A549 (cell line): ENCODE results near the gene TNRC6C. TPM values are rescaled to one million over a fixed set of nuclear protein-coding genes. Genes with fewer than 3 reads are reported as not detected.

Experiments used
- ATAC-seq, 2 experiments: fragments of 200-7000 bp in 1 of 2; fragments of >200 bp in 1 of 2; cut with Nextera tagmentation in 1 of 2; cut with Tn5 transposase in 1 of 2; 3 replicates each; pipeline versions ENCODE4 v1.8.0 to v1.9.1; 2018 to 2020; ENCODE audit warnings: mild to moderate bottlenecking in 1 of 2, moderate library complexity in 1 of 2
- CTCF ChIA-PET: fragments of 300-600 bp; sonication (Branson Sonifier 250); formaldehyde crosslinking; extraction: SDS; loops from one replicate; lab custom pipeline; 2021; ENCODE audit warnings: antibody characterized with exemption, inconsistent platforms; lab: Yijun Ruan, JAX
- POLR2A ChIA-PET: fragments of 350-600 bp; formaldehyde crosslinking; extraction: SDS; loops from one replicate; lab custom pipeline; 2021; ENCODE audit warnings: antibody characterized with exemption, inconsistent platforms; lab: Yijun Ruan, JAX
- DNase-seq, 2 experiments: peaks; one replicate each; pipeline versions ENCODE4 v3.0.0 to v3.0.0-alpha.2; 2011 to 2016; ENCODE audit warnings: low read depth in 1 of 2, low spot score in 1 of 2
- FAIRE-seq: peaks from 2 replicates; lab custom pipeline; 2011; peaks lifted over from hg19 to GRCh38; lab: Jason Lieb, UNC
- H3K27ac ChIP-seq, 2 experiments: fragments of >200 bp; sonication (Bioruptor Twin); formaldehyde crosslinking; 3 replicates each; pipeline ENCODE4 v1.5.1; 2016 to 2017
- H3K4me1 ChIP-seq: fragments of >200 bp; sonication (Bioruptor Twin); formaldehyde crosslinking; 3 replicates; pipeline ENCODE4 v1.6.1; 2016
- H3K4me2 ChIP-seq: fragments of >200 bp; sonication (Bioruptor Twin); formaldehyde crosslinking; 3 replicates; pipeline ENCODE4 v1.6.1; 2016
- H3K4me3 ChIP-seq: fragments of >200 bp; sonication (Bioruptor Twin); formaldehyde crosslinking; 3 replicates; pipeline ENCODE4 v1.5.1; 2016
- H3K9me3 ChIP-seq: fragments of >200 bp; sonication (Bioruptor Twin); formaldehyde crosslinking; 3 replicates; pipeline ENCODE4 v1.6.1; 2016
- BHLHE40 ChIP-seq: IDR thresholded peaks from 2 replicates; pipeline ENCODE4 v1.6.1; 2012; ENCODE audit warnings: low read depth, low read length, inconsistent platforms
- CBX8 ChIP-seq: fragments of 200-600 bp; sonication (generic); IDR thresholded peaks from 2 replicates; pipeline ENCODE4 v1.6.1; 2016
- EHMT2 ChIP-seq: fragments of 200-600 bp; sonication (generic); IDR thresholded peaks from 2 replicates; pipeline ENCODE4 v1.6.1; 2016; ENCODE audit warnings: antibody characterized with exemption, low read depth, mild to moderate bottlenecking, moderate library complexity
- EP300 ChIP-seq, 2 experiments: fragments of >200 bp; sonication (Bioruptor Twin); formaldehyde crosslinking; IDR thresholded peaks; 2 replicates in 1 of 2; 3 replicates in 1 of 2; pipeline ENCODE4 v1.6.1; 2016 to 2017
- FOSB ChIP-seq: fragments of 250-450 bp; sonication (Bioruptor Pico); IDR thresholded peaks from 2 replicates; pipeline ENCODE4 v1.5.0; 2020; ENCODE audit warnings: mild to moderate bottlenecking, moderate library complexity
- FOSL2 ChIP-seq, 2 experiments: fragments of 450-650 bp in 1 of 2; fragments of >200 bp in 1 of 2; sonication (Bioruptor Twin) in 1 of 2; formaldehyde crosslinking; IDR thresholded peaks; 2 replicates each; pipeline versions ENCODE4 v1.5.0 to v1.6.1; 2016 to 2020; ENCODE audit warnings: mild to moderate bottlenecking in 1 of 2, moderate library complexity in 1 of 2
- GATA3 ChIP-seq: IDR thresholded peaks from 2 replicates; pipeline ENCODE4 v1.6.1; 2012; ENCODE audit warnings: borderline replicate concordance
- HEYL ChIP-seq: fragments of 250-450 bp; sonication (Bioruptor Pico); IDR thresholded peaks from 2 replicates; pipeline ENCODE4 v1.8.0; 2021; ENCODE audit warnings: mild to moderate bottlenecking, moderate library complexity
- HOXA7 ChIP-seq: fragments of 250-450 bp; sonication (Bioruptor Pico); IDR thresholded peaks from 2 replicates; pipeline ENCODE4 v1.5.0; 2020; ENCODE audit warnings: mild to moderate bottlenecking, moderate library complexity
- HOXB13 ChIP-seq: fragments of 250-450 bp; sonication (Bioruptor Pico); IDR thresholded peaks from 2 replicates; pipeline ENCODE4 v1.5.0; 2020; ENCODE audit warnings: low read depth, mild to moderate bottlenecking, moderate library complexity
- KDM1A ChIP-seq: fragments of 200-600 bp; sonication (generic); IDR thresholded peaks from 2 replicates; pipeline ENCODE4 v1.6.1; 2016; ENCODE audit warnings: low read depth, mild to moderate bottlenecking
- KDM5A ChIP-seq: fragments of 200-600 bp; sonication (generic); IDR thresholded peaks from 2 replicates; pipeline ENCODE4 v1.6.1; 2016; ENCODE audit warnings: antibody characterized with exemption, mild to moderate bottlenecking
- MAZ ChIP-seq: fragments of 150-350 bp; IDR thresholded peaks from 2 replicates; pipeline ENCODE4 v1.6.1; 2014; ENCODE audit warnings: antibody characterized with exemption, low read depth, low read length, borderline replicate concordance
- NR3C1 ChIP-seq: fragments of >200 bp; sonication (Bioruptor Twin); formaldehyde crosslinking; IDR thresholded peaks from 3 replicates; pipeline ENCODE4 v1.6.1; 2017
- RFX5 ChIP-seq: fragments of 450-650 bp; IDR thresholded peaks from 2 replicates; pipeline ENCODE4 v1.7.1; 2014; ENCODE audit warnings: antibody characterized with exemption, mild to moderate bottlenecking, moderate library complexity
- RNF2 ChIP-seq: fragments of 200-600 bp; sonication (generic); IDR thresholded peaks from 2 replicates; pipeline ENCODE4 v1.6.1; 2016; ENCODE audit warnings: low read depth, mild to moderate bottlenecking, antibody characterized with exemption, moderate library complexity, borderline replicate concordance
- SREBF2 ChIP-seq: fragments of 450-650 bp; IDR thresholded peaks from 2 replicates; pipeline ENCODE4 v1.6.1; 2014; ENCODE audit warnings: mild to moderate bottlenecking, moderate library complexity
- ZNF302 ChIP-seq: fragments of 250-450 bp; sonication (Bioruptor Pico); IDR thresholded peaks from 2 replicates; pipeline ENCODE4 v1.9.0; 2021; ENCODE audit warnings: inconsistent platforms, mild to moderate bottlenecking, moderate library complexity
- ZSCAN20 ChIP-seq: fragments of 250-450 bp; sonication (Bioruptor Pico); IDR thresholded peaks from 2 replicates; pipeline ENCODE4 v1.8.0; 2022; ENCODE audit warnings: mild to moderate bottlenecking, moderate library complexity
- WGBS: methylation state at CpG from one replicate; pipeline ENCODE4 v1.1.6; 2017; ENCODE audit errors: missing lambda C conversion rate; 5-methylcytosine and 5-hydroxymethylcytosine counted together
- polyA plus RNA-seq, 4 experiments: library from polyadenylated mRNA; depleted of rRNA in 3 of 4; stranded (reverse); fragments of >200 nt; fragmentation: RNase III in 1 of 4; extraction: RNeasy Plus Mini Kit Qiagen cat#74134 plus additional on column Dnase treatment in 1 of 4; gene quantifications; 2 replicates in 3 of 4; 3 replicates in 1 of 4; pipeline ENCODE4 v1.2.3, GENCODE V29; 2011 to 2017
- TF ChIP-seq, protein P1 (sequence below): fragments of >200 bp; sonication (Bioruptor Twin); formaldehyde crosslinking; IDR thresholded peaks from 3 replicates; pipeline ENCODE4 v1.6.1; 2016
- TF ChIP-seq, protein P2 (sequence below): fragments of 250-450 bp; sonication (Bioruptor Pico); IDR thresholded peaks from 2 replicates; pipeline ENCODE4 v1.5.0; 2020; ENCODE audit warnings: low read depth, mild to moderate bottlenecking, moderate library complexity
- TF ChIP-seq, protein P3 (sequence below): IDR thresholded peaks from 2 replicates; pipeline ENCODE4 v1.6.1; 2012; ENCODE audit warnings: low read depth, borderline replicate concordance

The TNRC6C gene
- polyA plus RNA-seq, 2 of the 4 experiments (the other 2 are of a cell fraction): 1.3 to 1.9 TPM

DNA sequence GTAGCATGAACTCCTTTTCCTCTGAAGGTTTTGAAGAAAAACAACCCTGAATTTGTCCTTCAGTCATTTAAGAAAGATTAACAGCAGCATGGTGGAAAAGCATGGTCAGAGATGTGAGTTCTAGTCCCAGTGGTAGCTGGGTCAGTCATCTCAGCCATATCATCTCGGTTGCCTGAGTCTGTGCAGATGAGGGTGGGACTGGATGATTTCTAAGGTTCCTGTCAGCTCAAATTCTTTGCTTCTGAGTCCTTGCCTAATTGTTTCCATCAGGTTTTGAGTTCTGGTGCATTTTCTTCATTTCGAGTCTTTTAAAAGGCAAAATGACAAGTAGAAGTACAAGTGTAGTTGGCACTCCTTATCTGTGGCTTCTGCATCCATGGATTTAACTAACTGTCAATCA lies 63.9 kb downstream of the TNRC6C start:
- no peak for ATAC-seq
- CTCF ChIA-PET: interaction anchor here (0.9 to 16.2 kb wide), 6 partner anchors 5 to 480 kb away, joined by 3 to 259 read pairs (median 9); no protein-coding TSS in a partner anchor

DNA sequence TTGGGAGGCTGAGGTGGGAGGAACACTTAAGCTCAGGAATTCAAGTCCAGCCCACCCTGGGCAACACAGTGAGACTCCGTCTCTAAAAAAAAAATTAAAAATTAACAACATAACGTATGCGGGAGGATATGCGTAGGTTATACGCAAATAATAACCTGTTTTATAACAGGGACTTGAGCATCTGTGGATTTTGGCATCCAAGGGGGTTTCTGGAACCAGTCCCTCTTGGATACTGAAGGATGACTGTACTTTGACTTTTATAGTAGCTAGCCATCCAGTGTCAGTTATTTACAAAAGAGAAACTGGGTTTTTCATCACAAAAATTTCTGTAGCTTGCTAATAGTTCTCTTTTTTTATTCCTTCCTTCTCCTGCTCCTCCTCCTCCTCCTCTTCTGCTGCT lies 64.5 kb downstream of the TNRC6C start:
- 89% methylated on average over 5 of the region's 5 CpGs for WGBS
- no peak for FAIRE-seq
- Histone ChIP-seq H3K4me1 (no peaks in the 10 kb centered on the region), H3K27ac (no peak overlapping the region), H3K9me3 (no peaks in the 10 kb centered on the region), H3K4me3 (no peak overlapping the region), H3K4me2 (no peak overlapping the region)
- CTCF ChIA-PET: interaction anchor here (0.6 to 16.2 kb wide), 9 partner anchors 5 to 593 kb away, joined by 3 to 259 read pairs (median 4); no protein-coding TSS in a partner anchor
- TF ChIP-seq KDM5A: no peak
- TF ChIP-seq FOSB (CRISPR knock-in tag): no peak
- no peak for TF ChIP-seq KDM1A
- no peak for TF ChIP-seq FOSL2 (IDR thresholded peaks at IDR 0.05)
- TF ChIP-seq FOSL2 (CRISPR knock-in tag; IDR thresholded peaks at IDR 0.05): no peak
- TF ChIP-seq, protein P1, sequence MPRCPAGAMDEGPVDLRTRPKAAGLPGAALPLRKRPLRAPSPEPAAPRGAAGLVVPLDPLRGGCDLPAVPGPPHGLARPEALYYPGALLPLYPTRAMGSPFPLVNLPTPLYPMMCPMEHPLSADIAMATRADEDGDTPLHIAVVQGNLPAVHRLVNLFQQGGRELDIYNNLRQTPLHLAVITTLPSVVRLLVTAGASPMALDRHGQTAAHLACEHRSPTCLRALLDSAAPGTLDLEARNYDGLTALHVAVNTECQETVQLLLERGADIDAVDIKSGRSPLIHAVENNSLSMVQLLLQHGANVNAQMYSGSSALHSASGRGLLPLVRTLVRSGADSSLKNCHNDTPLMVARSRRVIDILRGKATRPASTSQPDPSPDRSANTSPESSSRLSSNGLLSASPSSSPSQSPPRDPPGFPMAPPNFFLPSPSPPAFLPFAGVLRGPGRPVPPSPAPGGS: no peak
- no peak for TF ChIP-seq MAZ
- no peak for TF ChIP-seq ZSCAN20 (CRISPR knock-in tag)
- ATAC-seq: no peak
- DNase-seq: no peak
- POLR2A ChIA-PET: interaction anchor here (1.5 to 4.2 kb wide), 2 partner anchors 18 to 65 kb away, joined by 4 to 22 read pairs; partner anchors contain the start of gene TNRC6C

More for the DNA sequence above, 63.9 kb downstream of the TNRC6C start:
- TF ChIP-seq CBX8 (no peak), EP300 (IDR thresholded peaks at IDR 0.05) (no peak), KDM5A (no peak), BHLHE40 (no peak), KDM1A (no peak), SREBF2 (no peak), NR3C1 (no peak), HOXA7 (no peak), EHMT2 (no peak), HOXB13 (CRISPR knock-in tag) (no peak), GATA3 (no peak), RFX5 (no peak), HEYL (no peak), ZNF302 (no peak), RNF2 (no peak), ZSCAN20 (CRISPR knock-in tag) (no peak)
- TF ChIP-seq, protein P1: no peak
- TF ChIP-seq, protein P2, sequence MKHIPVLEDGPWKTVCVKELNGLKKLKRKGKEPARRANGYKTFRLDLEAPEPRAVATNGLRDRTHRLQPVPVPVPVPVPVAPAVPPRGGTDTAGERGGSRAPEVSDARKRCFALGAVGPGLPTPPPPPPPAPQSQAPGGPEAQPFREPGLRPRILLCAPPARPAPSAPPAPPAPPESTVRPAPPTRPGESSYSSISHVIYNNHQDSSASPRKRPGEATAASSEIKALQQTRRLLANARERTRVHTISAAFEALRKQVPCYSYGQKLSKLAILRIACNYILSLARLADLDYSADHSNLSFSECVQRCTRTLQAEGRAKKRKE (CRISPR knock-in tag): no peak
- TF ChIP-seq, protein P3, sequence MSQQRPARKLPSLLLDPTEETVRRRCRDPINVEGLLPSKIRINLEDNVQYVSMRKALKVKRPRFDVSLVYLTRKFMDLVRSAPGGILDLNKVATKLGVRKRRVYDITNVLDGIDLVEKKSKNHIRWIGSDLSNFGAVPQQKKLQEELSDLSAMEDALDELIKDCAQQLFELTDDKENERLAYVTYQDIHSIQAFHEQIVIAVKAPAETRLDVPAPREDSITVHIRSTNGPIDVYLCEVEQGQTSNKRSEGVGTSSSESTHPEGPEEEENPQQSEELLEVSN: no peak
- TF ChIP-seq, all 56 proteins: peak for 0
- POLR2A ChIA-PET: interaction anchor here (0.6 to 4.2 kb wide), 2 partner anchors 9 to 64 kb away, joined by 3 to 22 read pairs; partner anchors contain the start of gene TNRC6C
- H3K4me3 ChIP-seq: no peak overlapping the region
- no peaks in the 10 kb centered on the region for H3K9me3 ChIP-seq
- FAIRE-seq (no peak), DNase-seq (no peak)
- H3K4me2 ChIP-seq: no peak overlapping the region
- no peaks in the 10 kb centered on the region for H3K4me1 ChIP-seq
- no peak overlapping the region for H3K27ac ChIP-seq
- WGBS: 40% methylated on average over 2 of the region's 2 CpGs
